ENCODE measurements around the gene HSPA8.
A peak's percentile ranks its signal among the peaks of the same experiment; 100 is the strongest.
"Not testable (repeated sequence)": the region's sequence is repeated elsewhere in the genome, so short reads cannot be mapped to it uniquely, and the experiment has no call there.

The HSPA8 gene

GRCh38 chr11:123069908-123070821 is 8.2 kb upstream of the HSPA8 start:
- DNase-seq = no peak

GRCh38 chr11:123065621-123066020 is 3.7 kb upstream of the HSPA8 start:
- no peak for DNase-seq

GRCh38 chr11:123063826-123064657 is 2.1 kb upstream of the HSPA8 start:
- no peak for DNase-seq

DNA sequence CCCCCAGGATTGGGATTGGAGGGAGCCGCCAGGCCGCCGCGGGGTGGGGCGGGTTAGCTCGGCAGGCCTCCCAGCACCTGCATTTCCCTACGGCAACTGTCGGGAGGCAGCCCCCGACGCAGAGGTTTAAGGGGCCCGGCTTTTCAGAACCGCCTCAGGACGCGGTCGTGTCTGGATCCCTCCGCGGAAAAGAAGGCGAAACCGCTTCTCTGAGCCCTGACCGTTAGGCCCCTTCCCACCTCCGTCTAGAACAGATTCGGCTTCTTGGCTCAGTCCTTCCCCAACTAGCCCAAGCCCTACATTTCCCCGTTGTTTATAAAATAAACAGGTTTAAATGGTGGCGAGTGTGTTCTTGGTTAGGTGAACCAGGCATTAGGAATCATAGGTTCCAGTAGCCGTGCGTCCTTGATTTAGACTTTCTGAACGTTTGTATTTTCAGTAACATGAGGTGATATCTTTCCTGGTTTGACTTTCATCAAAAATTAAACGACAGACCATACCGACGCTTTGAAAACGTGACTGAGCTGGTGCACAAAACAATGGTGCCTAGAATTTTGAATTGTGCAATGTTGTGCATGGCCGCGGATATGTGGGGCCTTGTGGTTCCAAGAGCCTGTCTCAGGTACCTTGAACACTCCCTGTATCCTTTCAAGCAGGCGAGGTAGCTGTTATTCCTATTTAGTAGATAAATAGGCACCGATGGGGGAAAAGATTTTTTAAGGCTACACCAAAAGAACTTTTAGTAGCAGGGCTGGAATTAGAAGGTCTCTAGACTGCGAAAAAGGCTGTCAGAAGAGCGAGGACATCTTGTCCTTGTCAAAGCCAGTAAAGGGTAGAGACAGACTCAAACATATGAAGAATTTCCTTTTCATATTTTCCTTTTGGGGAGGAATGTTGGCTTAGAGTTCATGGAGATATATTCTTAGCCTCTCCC is 1.2 kb upstream of the HSPA8 start:
- peak; percentile 81 for DNase-seq

DNA sequence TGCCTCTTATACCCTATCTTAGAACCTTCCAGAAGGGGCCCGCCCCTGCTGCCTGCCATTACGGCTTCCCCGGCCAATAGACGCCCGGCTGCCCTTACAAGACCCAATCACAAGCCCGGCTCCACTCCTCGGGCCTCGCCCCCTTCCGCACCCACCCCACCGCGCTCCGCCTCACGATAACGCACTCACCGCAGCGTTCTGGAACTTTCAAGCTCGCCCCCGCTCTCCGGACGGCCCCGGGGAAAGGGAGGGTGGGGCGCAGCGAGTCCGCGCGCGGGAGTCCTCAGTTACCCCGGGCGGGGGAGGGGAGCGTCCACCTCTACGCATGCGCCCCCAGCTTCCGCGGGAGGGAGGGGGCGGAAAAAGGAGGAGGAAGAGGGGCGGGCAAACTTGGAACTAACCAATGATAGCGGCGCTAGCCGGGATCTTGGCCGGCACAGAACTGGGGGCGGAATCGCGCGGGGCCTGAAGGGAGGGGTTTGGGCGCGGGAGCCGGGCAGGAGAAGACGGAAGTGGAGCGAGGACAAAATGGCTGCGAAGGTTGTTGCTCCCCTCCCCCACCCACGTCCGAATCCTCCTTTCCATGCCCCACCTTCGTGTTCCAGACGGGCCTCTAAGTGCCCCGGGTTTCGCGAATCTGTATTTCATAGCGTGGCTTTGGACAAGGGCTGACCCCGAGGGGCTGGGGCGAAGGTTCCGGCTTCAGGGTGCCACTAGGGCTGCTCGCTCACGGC is 389 bp upstream of the HSPA8 start:
- peak; percentile 100 for DNase-seq

DNA sequence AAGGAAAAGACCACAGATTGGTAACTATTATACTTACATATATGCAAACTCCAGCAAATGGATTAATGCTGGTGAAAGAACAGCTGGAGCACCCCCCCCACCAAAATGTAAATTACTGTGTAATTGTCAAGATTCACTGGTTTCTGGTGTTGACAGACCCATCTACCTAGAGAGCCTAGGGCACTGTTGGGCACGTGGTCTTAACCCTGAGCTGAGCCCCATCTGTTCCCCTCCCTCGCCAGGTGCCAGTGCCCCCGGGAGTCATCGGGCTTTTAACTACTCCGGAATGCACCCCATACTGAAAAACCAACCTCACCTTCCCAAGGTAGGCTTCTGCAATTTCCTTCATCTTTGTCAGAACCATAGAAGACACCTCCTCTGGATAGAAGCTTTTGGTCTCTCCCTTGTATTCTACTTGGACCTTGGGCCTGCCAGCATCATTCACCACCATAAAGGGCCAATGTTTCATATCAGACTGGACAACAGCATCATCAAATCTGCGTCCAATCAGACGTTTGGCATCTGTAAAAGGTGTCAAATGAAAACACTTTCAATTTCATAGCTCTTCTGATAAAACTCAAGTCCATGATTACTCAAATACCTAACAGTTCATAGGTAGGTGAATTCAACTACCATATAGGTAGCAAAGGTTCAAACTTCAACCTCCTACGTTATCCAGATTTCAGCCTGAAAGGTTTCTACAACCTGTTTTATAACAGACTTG is 1.5 kb downstream of the HSPA8 start:
- DNase-seq = no peak

DNA sequence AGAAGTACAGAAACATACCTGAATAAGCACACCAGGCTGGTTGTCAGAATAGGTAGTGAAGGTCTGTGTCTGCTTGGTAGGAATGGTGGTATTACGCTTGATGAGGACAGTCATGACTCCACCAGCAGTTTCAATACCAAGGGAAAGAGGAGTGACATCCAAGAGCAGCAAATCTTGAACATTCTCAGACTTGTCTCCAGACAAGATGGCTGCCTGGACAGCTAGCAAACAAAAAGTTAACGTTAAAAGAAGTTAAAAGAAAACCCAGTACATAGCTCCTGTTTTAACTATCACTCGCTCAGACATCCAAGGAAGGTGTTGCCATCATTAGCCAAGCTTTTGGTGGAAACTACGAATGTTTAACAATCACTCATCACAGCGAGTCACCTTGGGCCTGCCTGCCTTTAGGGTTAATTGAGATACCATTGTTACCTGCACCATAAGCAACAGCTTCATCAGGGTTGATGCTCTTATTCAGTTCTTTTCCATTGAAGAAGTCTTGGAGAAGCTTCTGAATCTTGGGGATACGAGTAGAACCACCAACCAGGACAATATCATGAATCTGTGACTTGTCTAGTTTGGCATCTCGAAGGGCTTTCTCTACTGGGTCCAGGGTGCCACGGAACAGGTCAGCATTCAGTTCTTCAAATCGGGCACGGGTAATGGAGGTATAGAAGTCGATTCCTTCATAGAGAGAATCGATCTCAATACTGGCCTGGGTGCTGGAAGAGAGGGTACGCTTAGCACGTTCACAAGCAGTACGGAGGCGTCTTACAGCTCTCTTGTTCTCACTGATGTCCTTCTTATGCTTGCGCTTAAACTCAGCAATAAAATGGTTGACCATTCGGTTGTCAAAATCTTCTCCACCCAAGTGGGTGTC is 2.7 kb downstream of the HSPA8 start:
- DNase-seq = not testable (repeated sequence)

GRCh38 chr11:123057661-123058305 is 4.2 kb downstream of the HSPA8 start:
- no peak for DNase-seq

GRCh38 chr11:123056835-123057491 is 5.0 kb downstream of the HSPA8 start:
- DNase-seq = no peak

- DNase-seq = peak; percentile 39
Observed at GRCh38 chr11:123055191-123055901, 6.6 kb downstream of the HSPA8 start.

DNA sequence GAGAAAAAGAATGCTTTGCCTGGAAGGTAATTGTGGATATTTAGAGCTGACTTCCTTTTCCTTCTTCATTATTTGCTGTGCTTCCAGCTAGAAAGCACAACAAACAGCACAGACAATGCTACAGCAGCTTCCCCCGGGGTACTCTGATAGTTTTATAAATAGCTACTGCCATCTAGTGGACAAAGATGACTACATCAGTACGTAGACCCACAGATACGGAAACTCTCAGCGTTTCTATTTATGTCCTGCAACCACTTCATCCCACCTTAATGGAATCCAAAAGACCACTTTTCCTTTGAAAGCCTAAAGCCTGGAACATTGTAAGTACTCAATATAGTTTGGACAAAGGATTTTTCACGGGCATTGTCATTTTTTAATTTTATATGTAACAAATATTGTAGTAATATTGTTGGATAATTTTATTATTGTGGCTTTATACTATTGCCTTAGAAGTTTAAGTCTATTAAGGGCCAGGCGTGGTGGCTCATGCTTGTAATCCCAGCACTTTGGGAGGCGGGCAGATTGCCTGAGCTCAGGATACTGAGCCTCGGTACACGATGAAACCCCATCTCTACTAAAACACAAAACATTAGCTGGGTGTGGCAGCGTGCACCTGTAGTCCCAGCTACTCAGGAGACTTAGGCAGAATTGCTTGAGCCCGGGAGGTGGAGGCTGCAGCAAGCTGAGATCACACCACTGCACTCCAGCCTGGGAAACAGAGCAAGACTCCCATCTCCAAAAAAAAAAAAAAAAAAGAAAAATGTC is 7.5 kb downstream of the HSPA8 start:
- DNase-seq = peak; percentile 96

GRCh38 chr11:123052901-123053721 is 8.8 kb downstream of the HSPA8 start:
- DNase-seq = no peak

- DNase-seq = no peak
Observed at GRCh38 chr11:123051634-123052033, 10.3 kb downstream of the HSPA8 start.

DNA sequence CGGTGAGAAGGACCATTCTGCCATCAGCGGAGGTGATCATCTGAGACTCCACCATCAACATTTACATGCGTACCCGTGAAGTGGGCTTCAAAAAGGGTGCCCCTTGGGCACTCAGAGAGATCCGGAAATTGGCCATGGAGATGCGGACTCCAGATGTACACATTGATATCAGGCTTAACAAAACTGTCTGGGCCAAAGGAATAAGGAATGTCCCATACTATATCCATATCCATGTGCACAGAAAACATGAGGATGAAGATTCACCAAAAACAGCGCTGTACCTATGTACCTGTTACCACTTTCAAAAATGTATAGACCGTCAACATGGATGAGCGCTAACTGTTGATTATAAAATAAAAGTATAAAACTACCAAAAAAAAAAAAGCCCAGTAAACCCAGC is 10.8 kb downstream of the HSPA8 start:
- DNase-seq = no peak

- no peak for DNase-seq
Observed at GRCh38 chr11:123047947-123048293, 14.0 kb downstream of the HSPA8 start.

DNA sequence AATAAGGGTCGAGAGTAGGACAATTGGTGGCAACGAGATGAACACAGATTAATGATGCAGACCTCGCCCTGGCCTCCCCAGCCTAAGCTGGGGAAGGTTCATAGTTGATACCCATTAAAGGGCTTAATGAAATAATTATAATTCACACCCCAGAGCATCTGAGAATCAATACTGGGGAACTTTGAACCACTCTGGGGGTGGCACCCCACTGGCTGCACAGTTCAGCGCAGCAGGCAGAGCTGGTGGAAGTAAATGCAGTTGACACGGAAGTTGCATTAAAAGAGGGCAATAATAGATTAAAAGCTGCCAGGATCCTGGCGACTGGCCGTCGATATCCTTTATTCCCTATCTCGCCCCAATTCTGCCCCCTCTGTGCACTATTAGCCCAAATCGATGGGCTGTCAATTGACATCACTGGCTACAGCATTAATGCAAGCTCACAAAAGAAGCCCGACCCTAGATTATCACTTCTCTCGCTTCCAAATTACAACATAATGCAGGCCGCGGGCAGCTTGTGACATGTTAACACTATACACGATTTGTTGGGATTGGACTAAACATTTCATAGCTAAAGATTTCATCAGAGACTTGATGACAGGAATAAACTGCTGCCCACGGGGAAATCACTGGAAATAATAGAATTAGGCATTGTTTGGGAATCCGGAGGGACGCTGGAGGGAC is 14.5 kb downstream of the HSPA8 start:
- no peak for DNase-seq

Measured in NCI-H1105 treated with DMSO at 0.1 percent for 48 hours (cell line).